NCI-H2029 treated with DMSO at 0.1 percent for 48 hours (cell line): ENCODE data around the gene AATK.
"Not testable (repeated sequence)": the region's sequence is repeated elsewhere in the genome, so short reads cannot be mapped to it uniquely, and the experiment has no call there.

Experiments used
- DNase-seq: peaks from one replicate; lab custom pipeline; 2025; lab: John Stamatoyannopoulos, UW

Gene AATK

DNA sequence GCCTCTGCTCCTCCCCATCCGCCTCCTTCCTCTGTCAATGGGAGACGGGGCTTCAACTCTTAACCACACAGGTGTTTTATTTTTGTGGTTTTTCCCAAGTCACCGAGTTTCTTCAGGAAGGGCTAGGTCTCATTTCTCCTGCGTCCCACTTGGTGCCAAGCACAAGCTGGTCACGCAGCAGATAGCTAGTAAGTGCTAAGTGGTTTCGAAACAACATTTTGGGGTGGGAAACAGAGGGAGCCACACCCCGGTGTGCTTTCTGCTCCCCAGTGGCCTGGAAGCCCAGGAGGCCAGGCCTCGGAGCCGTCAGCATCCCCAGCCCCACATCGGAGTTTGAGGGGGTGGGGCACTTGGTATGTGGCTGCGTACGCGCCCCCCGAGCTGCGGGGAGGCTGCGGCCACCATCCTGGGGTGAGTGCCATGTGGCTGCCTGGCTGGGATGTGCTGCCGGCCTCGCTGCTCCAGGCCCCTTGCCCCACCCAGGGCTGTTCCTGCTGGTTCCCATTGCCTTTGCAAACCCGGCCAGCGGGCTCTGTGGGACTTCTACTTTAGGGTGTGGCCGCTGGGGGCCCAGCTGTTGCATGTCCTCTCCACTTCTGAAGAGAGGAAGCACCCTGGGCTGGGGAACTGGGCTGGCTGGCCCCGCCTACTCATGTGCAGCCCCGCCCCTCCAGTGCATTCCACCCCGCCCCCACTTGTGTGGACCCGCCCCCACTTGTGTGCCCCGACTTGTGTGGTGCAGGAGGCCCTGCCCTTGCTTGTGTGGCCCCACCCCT is 75.5 kb downstream of the AATK start:
- DNase-seq: no peak

DNA sequence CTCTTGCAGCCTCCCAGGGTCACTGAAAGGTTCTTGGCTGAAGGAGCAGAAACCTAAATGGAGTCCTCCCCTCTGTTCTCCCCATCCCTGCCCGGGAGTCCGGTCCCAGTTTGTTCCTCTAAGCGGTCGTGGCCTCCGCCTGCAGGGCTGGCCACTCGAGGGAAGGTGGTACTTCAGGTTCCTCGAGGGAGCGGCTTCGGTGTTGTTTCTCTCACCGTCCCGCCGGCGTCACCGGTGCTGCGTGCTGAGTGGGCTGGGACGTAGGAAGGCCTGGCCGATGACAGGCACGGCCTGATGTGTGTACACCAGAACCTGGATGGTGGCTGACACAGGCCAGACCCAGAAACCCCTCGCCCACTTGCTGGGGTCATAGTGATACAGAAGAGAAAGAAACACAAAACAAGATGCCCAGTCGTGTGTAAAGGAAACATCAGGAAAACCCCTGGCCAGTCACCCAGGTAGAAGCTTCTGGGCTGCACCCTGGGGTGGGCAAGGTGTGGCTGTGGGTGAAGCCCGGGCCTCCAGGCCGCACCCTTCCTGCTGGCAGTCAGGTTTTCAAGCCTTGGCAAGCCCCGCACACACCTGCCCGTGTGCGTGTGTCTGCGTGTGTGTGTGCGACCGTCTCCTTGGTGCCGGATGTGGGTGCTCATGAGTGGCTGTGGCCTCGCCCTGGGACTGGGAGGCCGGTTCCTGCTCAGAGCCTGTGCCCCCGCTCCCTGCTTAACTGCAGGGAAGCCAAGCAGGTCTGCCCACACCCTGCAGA is 79.1 kb downstream of the AATK start:
- DNase-seq: no peak

DNA sequence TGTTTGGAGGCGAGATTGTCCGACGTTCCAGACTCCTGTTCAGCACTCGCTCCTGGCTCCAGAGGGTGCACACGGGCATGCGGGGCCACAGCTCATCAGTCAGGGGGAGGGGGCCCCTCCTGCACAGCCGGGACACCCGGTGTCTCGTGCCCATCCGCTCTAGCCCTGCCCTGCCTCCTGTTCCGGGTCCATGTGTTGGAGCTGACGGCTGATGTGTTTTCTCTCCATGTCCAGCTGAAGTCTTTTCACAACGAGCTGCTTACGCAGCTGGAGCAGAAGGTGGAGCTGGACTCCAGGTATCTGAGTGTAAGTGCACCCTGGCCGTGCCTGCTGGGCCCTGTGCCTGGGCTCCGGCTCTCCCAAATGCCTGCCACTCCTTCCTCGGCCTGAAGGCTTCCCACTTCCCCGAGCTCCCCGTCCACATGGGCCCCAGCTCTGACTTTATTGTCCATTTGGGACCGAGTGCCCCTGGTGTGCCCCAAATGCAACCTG is 80.6 kb downstream of the AATK start:
- no peak for DNase-seq

DNA sequence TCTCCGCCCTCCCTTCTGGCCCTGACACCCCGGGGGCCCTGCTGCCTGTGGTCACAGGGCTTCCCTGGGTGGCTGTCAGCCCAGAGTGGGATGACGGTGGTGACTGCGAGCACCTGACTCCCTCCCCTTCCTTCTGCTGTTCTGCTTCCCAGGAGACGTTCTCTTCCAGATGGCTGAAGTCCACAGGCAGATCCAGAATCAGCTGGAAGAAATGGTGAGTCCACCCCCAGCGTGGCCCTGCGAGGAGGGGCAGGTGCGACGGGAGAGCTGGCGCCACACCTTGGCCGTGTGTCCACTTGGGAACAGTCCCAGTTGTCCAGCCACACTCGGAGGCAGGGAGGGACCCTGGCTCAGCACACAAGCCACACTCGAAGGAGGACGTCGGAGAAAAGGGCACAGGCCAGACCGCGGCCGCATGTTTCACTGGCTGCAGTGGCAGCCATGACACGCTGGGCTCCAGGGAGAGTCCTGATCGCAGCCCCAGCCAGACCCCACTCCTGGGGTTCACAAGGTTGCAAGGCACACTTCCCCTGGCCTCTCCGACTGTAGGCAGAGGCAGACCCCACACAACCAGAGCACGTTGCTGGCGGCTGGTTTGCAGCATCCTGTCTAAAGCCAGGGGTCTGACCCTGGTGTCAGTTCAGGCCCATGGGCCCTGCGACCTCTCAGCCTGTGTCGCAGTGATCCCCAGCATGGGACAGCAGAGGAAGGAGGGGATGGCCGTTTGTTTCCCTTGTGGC is 81.2 kb downstream of the AATK start:
- no peak for DNase-seq

DNA sequence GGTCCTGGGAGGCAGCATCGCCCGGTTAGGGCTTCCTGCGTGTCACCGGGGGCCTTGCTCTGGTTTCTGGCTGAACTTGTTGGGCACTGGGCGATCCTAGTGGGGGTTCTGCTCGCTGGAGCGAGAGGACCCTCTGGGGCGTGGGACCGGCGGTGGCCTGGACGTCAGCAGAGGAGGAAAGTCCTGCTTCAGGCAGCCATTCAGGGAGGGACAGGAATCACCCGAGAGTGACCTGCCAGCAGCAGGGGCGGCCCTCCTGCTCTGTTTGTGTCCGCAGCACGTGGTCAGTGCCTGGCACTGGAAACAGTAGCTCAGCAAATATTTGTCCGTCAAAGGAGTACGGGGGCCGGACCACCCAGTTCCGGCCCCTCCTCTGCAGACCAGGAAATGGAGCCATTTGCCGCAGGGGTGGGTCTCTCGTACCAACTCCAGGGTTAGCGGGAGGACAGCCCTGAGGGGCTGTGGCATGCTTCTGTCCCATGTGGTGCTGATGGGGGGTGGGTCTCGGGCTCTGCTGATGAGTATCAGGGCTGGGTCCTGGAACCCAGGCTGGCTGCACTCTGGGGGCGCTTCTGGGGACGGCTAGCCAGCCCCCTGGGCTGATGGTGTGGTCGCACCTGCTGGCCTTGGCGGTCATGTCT is 82.8 kb downstream of the AATK start:
- no peak for DNase-seq

DNA sequence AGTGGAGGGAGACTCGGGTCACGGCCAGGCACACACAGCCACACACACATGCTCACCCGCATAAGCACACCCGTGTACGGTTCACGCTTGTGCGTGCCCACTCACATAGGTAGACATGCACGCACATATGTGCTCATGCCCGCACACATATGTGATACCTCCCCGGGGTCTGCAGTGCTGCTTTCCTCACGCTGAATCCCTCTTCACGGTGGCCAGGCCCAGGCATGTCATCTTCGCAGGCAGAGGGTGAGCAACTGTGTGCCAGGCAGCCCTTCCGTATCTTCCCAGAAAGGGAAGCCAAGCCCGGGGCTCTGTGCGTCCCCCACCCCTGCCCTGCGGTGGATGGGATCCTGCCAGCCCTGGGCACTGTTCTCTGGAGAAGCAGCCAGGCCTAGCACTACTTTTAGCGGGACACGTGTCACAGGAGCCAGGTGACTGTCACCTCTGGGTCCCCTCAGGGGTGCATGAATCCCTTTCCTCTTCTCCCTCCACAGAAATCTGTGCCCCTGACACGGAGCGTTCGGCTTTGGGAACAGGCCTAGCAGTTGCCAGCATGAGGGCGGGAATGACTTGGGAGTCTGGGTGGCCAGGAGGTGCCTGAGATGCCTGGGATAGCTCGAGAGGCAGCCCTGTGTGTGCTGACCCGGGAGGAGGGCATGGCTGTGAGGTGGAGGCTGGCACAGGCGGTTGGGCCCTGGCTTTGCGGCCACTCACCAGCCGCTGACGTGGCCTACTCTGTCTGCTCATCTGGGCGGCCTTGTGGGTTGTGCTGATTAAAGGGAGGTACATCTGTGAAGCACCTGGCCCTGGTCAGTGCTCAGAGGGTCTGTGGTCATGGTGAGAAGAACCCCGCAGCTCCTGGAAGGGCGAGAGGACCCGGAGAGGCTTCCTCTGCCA is 83.6 kb downstream of the AATK start:
- no peak for DNase-seq

DNA sequence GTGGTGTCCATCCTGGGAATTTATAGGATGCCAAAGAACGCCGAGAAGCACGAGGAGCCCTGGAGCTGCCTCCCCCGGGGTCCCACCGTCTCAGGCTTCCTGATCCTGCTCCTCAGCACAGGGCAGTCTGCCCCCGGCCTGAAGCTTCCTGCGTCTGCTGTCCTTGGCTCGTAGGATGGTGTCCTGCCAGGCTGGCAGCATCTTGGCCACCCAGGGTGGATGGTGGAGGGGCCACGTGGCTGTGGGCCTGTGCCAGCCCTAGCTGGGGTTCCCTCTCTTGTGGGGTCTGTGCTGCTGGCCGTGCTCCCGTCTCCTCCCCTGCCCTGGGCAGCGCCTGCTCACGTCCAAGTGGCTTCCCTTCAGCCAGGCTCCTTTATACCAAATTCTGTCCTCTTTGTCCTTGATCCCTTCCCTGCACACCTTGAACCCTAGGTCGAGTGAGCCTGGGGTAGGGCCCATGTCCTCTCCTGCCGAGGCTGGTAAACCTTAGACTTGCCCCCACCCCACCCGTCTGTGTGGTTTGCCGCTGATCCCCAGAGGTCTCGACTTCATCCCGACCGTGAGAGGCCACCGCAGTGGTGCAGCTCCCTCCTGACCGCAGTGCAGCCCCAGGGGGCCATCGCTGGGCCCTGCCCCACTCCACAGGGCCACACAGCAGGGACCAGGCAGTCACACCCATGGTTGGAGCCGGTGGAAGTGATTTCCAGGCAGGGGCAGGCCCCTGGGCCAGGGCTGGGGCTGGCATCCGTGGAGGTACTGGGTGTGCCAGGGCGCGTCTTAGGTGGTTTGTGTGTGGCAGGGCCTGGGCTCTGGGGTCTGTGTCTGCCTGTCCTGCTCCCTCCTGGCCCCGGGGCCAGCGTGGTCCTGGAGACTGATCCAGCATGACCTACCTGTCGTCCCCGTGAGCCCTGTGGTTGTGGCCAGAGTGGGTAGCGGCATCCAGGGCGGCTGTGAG is 84.5 kb downstream of the AATK start:
- no peak for DNase-seq

DNA sequence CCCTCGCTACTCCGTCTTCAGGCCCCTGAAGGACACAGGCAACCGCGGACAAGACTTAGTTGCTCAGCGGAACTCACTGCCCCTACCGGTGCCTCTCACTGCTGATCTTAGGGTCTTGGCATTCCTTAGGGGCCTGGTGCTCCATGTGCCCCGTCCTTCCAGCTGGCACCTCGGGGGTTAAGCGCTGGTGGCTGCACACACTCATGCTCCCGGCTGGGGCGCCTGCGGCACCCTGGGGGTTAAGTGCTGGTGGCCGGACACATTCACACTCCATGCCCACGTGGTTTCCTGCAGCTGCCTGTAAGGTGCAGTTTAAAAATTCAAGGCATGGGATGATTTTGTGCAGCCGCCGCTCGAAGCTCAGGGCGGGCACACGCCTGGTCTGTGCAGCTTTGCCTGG is 86.0 kb downstream of the AATK start:
- DNase-seq: no peak

DNA sequence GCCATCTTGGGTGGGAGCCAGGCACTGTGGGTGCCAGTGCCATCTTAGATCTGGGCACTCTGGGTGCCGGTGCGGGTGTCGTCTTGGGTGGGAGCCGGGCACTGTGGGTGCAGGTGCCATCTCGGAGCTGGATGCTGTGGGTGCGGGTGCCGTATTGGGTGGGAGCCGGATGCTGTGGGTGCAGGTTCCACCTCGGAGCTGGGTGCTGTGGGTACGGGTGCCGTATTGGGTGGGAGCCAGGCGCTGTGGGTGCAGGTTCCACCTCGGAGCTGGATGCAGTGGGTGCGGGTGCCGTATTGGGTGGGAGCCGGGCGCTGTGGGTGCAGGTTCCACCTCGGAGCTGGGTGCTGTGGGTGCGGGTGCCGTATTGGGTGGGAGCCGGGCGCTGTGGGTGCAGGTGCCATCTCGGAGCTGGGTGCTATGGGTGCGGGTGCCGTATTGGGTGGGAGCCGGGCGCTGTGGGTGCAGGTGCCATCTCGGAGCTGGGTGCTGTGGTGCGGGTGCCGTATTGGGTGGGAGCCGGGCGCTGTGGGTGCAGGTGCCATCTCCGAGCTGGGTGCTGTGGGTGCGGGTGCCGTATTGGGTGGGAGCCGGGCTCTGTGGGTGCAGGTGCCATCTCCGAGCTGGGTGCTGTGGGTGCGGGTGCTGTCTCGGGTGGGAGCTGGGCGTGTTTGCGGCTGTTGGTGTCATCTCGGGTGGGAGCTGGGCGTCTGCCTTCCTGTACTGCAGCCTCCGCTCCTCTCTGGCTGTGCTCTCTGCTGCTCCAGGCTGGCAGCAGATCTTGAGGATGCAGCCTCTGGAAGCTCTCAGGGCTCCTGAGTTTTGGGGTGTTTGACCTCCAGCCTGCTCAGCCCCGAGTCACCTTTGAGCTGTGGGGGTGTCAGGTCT is 87.8 kb downstream of the AATK start:
- DNase-seq: not testable (repeated sequence)

DNA sequence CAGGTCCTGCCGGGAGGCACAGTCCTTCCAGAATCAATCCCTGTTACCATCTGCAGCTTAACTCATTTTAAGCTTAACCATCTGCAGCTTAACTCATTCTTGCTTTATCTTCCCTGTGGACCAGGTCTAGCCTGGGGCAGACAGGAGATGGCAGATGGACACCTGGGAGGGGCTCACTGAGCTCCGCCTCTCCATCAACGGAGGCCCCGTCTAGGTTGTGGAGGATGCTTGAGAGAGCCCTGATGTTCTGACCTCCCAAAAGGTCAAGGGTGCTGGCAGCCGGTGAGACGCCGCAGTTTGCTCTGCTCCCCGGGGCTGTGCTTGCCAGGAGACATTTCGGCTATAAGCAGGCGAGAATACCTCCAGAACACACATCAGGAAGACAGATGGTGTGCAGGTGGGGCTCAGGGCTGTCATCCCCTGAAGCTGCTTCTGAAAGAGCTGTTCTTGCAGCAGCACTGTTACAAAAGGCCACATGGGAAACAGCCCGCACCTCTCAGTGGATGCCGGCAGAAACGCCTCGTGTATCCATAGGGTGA is 89.8 kb downstream of the AATK start:
- DNase-seq: no peak

DNA sequence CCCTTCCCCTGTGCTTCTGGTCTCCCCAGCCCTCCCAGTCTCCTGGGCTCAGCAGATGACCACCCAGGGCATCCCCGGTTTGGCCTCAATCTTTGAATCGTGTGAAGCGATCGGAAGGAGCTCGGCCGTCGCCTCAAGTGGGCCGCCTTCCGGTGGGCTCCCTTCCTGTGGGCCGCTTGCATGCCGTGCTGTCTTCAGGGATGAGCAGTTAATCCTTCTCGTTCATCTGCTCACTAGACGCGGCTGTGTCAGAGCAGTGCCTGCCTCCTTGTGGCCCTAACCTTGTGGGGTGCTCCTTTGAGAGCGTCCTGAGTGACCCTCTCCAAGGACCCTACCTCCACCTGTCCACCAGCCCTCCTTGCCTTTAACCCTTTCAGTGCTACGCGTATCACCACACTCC is 90.7 kb downstream of the AATK start:
- no peak for DNase-seq

DNA sequence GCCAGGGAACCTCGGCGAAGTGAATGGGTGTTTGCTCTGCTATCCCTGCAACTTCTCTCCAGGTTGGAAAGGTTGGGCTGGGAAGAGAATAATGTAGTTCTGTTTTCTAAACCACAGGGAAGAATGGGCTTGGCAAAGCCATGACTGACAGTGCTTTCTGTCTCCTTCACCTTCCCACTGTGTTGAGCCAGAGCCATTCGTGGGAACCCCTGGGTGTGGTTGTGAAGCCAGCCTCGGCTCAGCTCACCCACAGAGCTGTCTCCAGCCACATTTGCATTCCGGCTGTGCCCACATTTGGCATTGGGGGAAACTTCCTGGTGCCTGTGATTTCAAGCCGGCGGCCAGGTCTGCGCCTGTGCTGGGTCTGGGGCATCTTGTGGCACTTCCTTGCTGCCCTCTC is 91.1 kb downstream of the AATK start:
- DNase-seq: no peak

DNA sequence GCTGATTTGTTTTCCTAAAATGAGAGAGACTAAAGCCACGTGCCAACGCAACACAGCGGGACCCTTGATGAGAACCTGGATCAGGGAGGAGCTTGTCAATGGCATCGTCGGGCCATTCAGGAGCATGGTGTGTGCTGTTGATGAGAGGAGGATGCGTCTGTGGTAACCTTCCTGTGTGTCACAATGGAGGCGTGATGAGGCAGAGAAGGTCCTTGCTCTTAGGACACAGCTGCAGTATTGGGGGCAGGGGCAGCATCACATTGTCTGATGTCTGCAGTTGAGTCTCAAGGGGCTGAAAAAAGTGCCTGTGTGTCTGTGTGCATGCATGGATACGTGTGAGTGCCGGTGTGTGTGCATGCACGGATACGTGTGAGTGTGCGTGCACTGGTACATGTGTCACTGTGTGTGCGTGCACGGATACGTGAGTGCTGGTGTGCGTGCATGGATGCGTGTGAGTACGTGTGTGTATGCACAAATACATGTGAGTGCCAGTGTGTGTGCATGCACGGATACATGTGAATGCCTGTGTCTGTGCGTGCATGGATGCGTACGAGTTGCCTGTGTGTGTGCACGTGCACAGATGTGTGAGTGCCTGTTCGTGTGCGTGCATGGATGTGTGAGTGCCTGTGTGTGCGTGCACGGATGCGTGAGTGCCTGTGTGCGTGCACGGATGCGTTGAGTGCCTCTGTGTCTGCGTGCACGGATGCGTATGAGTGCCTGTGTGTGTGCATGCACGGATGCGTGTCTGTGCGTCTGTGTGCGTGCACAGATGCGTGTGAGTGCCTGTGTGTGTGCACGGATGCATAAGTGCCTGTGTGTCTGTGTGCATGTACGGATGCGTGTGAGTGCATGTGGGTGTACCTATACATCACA is 91.8 kb downstream of the AATK start:
- DNase-seq: no peak

DNA sequence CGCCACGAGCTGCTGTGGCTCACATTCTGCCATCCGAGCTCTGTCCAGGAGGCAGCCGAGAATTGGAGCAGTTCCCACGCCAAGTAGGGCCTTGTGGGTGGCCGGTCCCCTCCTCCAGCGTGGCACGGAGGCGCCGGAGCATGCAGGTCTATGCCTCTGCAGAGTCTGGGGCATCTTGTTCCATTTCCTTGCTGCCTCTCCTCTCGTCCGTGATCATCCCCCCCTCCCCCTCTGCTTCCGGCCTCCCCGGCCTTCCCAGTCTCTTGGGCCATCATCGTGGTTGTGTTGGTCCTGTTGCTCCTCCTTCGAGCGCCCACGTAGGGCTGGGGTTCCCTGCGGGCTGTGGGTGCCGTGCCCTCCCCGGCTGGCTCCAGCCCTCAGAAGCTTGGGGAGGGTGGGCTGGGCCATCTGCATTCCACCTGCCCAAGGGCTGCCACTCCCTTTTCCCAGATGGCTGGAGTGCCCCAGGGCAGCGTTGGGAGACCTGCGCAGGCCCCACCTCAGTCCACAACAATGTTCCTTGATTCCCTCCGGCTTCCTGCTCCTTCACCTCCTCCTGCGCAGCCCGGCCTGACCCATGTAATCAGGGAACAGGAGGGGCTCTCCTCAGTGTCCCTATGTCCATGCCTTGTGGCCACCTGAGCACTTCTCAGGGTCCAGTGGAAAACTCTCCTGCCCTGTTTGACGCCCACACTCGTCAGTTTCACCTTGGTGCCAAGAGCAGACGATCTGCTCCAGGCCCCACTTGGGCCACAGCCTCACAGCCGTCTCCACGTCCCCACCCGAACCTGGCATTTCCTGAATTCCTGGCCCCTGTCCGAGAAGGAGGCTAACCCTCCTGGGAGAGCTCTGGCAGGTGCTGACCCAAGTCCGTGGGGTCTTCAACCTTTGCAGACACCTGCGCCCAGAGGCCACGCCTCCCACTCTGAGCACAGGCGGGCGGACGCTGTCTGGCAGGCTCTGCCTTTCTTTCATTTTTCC is 94.0 kb downstream of the AATK start:
- no peak for DNase-seq

DNA sequence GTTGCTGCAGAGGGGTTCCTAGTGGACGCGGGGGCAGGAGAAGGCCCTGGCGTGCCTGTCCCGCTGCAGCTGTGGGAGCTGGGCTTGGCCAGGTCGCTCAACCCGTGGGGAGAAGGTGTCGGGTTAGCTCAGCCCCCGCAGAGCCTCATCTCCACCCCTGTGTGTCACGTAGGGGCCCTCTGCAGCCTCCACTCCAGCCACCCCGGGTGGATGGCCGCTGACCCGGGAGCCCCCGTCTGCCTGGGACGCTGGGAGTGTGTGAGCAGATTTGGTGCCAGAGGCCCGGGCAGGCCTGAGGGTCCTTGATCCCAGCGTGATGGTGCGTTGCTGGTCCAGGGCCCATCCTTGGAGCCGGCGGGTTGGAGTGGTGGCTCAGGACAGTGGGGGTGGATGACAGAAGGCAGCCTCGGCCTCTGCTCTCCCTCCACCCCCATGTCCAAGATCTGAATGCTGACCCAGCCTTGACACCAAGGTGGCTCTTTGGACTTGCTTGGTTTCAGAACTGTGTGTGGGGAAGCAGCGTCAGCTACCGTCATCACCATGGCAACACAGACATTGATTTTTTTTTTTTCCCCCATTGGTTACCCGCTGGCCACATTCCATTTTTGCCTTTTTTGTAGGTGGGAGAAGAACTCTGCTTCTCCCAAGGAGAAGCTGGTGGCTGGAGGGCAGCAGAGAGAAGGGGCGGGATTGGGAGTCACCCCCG is 95.3 kb downstream of the AATK start:
- no peak for DNase-seq

DNA sequence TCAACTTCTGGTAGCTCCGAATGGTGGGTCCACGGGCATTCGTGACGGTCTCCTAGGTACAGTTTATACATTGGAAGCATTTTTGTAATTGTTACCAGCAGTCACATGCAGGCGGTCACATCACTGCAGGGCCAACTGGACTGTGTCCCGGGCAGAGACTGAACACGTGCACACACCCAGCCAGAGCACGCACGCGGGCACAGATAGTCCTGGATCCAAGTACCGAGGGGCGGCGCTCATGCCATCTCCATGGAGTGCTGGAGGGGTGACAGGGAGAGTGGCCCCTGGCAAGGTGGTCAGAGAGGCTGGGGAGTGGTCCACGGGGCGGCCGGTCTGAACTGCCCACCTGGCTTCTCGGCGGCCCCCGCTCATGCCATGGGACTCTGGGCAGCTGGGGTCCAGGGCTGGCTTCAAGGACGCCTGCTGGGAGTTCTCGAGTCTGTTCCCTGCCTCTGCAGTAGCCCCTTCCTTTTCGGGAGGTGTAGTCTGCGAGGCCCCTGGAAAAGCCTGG is 96.8 kb downstream of the AATK start:
- DNase-seq: no peak
